ENCODE measurements around the gene STAT4.

DNA sequence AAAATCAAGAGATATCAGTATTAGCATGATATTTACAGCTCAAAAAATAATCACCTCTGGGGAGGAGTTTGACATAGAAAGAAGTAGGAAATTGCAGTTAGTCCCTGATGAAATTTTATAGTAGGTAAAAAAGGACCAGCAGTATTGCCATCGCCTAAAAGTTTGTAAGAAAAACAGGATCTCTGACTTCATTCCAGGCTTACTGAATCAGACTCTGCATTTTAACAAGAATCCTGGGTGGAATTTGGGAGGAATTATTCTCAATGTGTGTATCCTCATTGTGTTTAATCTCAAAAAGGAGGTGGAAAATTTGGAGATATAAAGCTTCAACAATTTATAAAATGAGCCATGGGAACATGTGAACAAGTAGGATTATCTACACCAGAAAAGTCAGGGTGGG lies 105.7 kb downstream of the STAT4 start:
- TF ChIP-seq, protein P1, sequence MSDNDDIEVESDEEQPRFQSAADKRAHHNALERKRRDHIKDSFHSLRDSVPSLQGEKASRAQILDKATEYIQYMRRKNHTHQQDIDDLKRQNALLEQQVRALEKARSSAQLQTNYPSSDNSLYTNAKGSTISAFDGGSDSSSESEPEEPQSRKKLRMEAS (IDR thresholded peaks at IDR 0.05): no peak
- TF ChIP-seq, protein P2, sequence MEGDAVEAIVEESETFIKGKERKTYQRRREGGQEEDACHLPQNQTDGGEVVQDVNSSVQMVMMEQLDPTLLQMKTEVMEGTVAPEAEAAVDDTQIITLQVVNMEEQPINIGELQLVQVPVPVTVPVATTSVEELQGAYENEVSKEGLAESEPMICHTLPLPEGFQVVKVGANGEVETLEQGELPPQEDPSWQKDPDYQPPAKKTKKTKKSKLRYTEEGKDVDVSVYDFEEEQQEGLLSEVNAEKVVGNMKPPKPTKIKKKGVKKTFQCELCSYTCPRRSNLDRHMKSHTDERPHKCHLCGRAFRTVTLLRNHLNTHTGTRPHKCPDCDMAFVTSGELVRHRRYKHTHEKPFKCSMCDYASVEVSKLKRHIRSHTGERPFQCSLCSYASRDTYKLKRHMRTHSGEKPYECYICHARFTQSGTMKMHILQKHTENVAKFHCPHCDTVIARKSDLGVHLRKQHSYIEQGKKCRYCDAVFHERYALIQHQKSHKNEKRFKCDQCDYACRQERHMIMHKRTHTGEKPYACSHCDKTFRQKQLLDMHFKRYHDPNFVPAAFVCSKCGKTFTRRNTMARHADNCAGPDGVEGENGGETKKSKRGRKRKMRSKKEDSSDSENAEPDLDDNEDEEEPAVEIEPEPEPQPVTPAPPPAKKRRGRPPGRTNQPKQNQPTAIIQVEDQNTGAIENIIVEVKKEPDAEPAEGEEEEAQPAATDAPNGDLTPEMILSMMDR (IDR thresholded peaks at IDR 0.05; ENCODE audit: low read depth, low read length, missing input control): no peak
- TF ChIP-seq NR2F2 (IDR thresholded peaks at IDR 0.05): no peak
- TF ChIP-seq SP1 (IDR thresholded peaks at IDR 0.05): no peak
- no peak for TF ChIP-seq FOXA1 (IDR thresholded peaks at IDR 0.05)
- no peak for TF ChIP-seq RAD21 (IDR thresholded peaks at IDR 0.05)

Data from liver (tissue), 3 donors.